Activated CD4-positive, CD25-positive, alpha-beta regulatory T cell treated with anti-CD3 and anti-CD28 coated beads, Interleukin-2, amount 50 U/mL, for 72 hours (primary cell): Measurements from ENCODE around the gene TRIP6.
"Not testable (repeated sequence)": the region's sequence is repeated elsewhere in the genome, so short reads cannot be mapped to it uniquely, and the experiment has no call there.

Experiments
- DNase-seq: peaks from one replicate; pipeline ENCODE4 v3.0.0; 2021

TRIP6 gene

GRCh38 chr7:100919779-100920437 is 52.7 kb downstream of the TRIP6 start:
- not testable (repeated sequence) for DNase-seq

GRCh38 chr7:100921039-100921438 is 53.9 kb downstream of the TRIP6 start:
- no peak for DNase-seq
